Measurements from ENCODE around the gene XYLT2.

DNA sequence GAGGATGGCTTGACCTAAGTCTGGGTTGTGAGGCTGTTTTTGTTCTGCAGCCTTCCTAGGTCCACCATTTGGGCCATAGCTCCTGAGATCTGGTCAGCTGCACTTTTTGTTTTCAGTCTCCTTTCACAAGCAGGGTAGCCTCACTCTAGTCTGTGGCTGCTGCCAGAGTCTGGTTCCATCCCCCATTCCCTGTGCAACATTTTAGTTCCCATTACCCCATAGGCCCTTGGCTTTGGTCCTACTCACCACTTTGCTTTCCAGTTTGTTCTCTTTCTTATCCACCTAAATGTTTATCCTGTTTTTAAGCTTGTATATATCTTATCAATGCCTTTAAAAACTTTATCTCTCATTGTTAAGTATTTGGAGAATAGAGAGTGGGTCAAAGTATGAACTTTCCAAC lies 6.5 kb upstream of the XYLT2 start:
- TF ChIP-seq, protein P1, sequence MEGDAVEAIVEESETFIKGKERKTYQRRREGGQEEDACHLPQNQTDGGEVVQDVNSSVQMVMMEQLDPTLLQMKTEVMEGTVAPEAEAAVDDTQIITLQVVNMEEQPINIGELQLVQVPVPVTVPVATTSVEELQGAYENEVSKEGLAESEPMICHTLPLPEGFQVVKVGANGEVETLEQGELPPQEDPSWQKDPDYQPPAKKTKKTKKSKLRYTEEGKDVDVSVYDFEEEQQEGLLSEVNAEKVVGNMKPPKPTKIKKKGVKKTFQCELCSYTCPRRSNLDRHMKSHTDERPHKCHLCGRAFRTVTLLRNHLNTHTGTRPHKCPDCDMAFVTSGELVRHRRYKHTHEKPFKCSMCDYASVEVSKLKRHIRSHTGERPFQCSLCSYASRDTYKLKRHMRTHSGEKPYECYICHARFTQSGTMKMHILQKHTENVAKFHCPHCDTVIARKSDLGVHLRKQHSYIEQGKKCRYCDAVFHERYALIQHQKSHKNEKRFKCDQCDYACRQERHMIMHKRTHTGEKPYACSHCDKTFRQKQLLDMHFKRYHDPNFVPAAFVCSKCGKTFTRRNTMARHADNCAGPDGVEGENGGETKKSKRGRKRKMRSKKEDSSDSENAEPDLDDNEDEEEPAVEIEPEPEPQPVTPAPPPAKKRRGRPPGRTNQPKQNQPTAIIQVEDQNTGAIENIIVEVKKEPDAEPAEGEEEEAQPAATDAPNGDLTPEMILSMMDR (IDR thresholded peaks at IDR 0.05; ENCODE audit: insufficient read depth, low read depth, low read length), result no peak
- no peak for TF ChIP-seq EZH2 (IDR thresholded peaks at IDR 0.05; ENCODE audit: insufficient read depth, low read length)

Measured in astrocyte (in vitro differentiated cells and primary cell).